Gastroesophageal sphincter (tissue), 4 donors: ENCODE results near the gene INSM1. TPM values are rescaled to one million over a fixed set of nuclear protein-coding genes. Genes with fewer than 3 reads are reported as not detected.

Experiments
- ATAC-seq: fragments of 150-250 bp; one replicate; pipeline ENCODE4 v1.9.1; 2016; ENCODE audit warnings: mild to moderate bottlenecking, moderate library complexity
- H3K27ac ChIP-seq, 4 donors: fragments of 200-600 bp; sonication (generic) in 3 of 4; 1 replicate in 3 of 4; 2 replicates in 1 of 4; pipeline ENCODE4 v1.5.1; 2016 to 2019
- H3K27me3 ChIP-seq: fragments of 200-600 bp; sonication (generic); one replicate; pipeline ENCODE4 v1.5.1; 2019
- H3K36me3 ChIP-seq, 2 donors: fragments of 200-600 bp; sonication (generic); one replicate each; pipeline ENCODE4 v1.5.1; 2019; ENCODE audit warnings: control low read depth in 1 of 2
- H3K4me1 ChIP-seq, 3 donors: fragments of 200-600 bp; sonication (generic); 1 replicate in 2 of 3; 2 replicates in 1 of 3; pipeline ENCODE4 v1.5.1; 2016 to 2019; ENCODE audit warnings: control low read depth in 2 of 3
- H3K4me3 ChIP-seq, 2 donors: fragments of 200-600 bp; sonication (generic); one replicate each; pipeline ENCODE4 v1.5.1; 2019; ENCODE audit warnings: mild to moderate bottlenecking in 1 of 2, moderate library complexity in 1 of 2
- H3K9me3 ChIP-seq, 3 donors: fragments of 200-600 bp; sonication (generic); one replicate each; pipeline ENCODE4 v1.5.1; 2017 to 2019; ENCODE audit warnings: control low read depth in 2 of 3
- EP300 ChIP-seq: sonication (generic); formaldehyde crosslinking; IDR thresholded peaks from one replicate; pipeline ENCODE4 v1.6.1; 2017; ENCODE audit warnings: antibody characterized with exemption, mild to moderate bottlenecking
- POLR2A ChIP-seq, 2 donors: fragments of 450-650 bp; IDR thresholded peaks; one replicate each; pipeline ENCODE4 v1.6.1; 2017; ENCODE audit warnings: antibody characterized with exemption in 2 of 2, mild to moderate bottlenecking in 2 of 2, moderate library complexity in 1 of 2
- POLR2AphosphoS5 ChIP-seq: sonication (generic); formaldehyde crosslinking; IDR thresholded peaks from one replicate; pipeline ENCODE4 v1.6.1; 2017; ENCODE audit warnings: antibody characterized with exemption
- WGBS, 2 donors: methylation state at CpG; one replicate each; pipeline ENCODE4 v1.1.5; 2018; ENCODE audit warnings: low coverage in 1 of 2; 5-methylcytosine and 5-hydroxymethylcytosine counted together
- total RNA-seq, 4 donors: library from RNA; depleted of rRNA; stranded (reverse); fragments of >200 nt; gene quantifications; one replicate each; pipeline ENCODE4 v1.1.0, GENCODE V29; 2016
- TF ChIP-seq, protein P1 (sequence below), 4 experiments: fragments of 200-600 bp in 2 of 4; fragments of 450-650 bp in 2 of 4; sonication (generic) in 1 of 4; IDR thresholded peaks; one replicate each; pipeline ENCODE4 v1.5.1; 2017 to 2019; ENCODE audit warnings: antibody characterized with exemption in 4 of 4, mild to moderate bottlenecking in 2 of 4, moderate library complexity in 2 of 4

The INSM1 gene
- total RNA-seq, 4 donors from 2014 or later = 0.15 TPM; not detected in 3

DNA sequence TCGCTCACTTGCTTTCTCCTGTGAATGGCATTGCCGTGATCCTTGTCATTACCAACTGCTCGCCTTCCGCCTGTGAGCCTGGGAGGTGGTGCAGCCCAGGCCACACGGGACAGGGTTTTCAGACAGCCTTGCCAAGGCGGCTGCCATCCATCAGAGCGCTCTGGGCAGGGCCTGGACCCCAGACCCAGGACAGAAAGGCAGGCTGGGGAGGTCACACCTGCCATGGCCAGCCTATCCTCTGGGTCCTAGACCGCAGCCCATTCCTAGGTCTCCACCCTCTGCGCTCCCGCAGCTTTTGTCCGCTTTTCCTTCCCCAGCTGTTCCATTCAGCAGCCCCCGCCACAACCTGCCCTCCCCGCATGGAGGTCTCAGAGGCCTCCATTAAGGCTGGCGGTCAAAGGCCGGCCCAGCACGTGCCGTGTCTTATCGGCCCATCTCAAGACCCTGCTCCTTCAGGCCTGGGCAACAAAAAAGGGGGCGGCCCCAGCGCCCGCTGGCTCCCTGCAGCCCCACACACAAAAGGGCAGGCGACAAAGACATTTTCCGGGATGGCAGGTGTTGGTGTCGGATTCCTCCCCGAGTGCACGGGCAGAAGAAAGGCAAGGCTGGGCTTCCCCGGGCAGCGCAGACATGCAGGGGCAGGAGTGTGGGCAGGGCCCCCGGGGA lies 28.1 kb downstream of the INSM1 start:
- H3K4me3 ChIP-seq = no peak overlapping the region
- peaks cover 0 to 66% of the 10 kb centered on the region in 2 donors for H3K36me3 ChIP-seq
- no peaks in the 10 kb centered on the region for H3K27me3 ChIP-seq
- TF ChIP-seq POLR2A (IDR thresholded peaks at IDR 0.05) = no peak
- TF ChIP-seq POLR2AphosphoS5 = no peak
- TF ChIP-seq EP300 = no peak
- TF ChIP-seq, protein P1, sequence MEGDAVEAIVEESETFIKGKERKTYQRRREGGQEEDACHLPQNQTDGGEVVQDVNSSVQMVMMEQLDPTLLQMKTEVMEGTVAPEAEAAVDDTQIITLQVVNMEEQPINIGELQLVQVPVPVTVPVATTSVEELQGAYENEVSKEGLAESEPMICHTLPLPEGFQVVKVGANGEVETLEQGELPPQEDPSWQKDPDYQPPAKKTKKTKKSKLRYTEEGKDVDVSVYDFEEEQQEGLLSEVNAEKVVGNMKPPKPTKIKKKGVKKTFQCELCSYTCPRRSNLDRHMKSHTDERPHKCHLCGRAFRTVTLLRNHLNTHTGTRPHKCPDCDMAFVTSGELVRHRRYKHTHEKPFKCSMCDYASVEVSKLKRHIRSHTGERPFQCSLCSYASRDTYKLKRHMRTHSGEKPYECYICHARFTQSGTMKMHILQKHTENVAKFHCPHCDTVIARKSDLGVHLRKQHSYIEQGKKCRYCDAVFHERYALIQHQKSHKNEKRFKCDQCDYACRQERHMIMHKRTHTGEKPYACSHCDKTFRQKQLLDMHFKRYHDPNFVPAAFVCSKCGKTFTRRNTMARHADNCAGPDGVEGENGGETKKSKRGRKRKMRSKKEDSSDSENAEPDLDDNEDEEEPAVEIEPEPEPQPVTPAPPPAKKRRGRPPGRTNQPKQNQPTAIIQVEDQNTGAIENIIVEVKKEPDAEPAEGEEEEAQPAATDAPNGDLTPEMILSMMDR (IDR thresholded peaks at IDR 0.05) = no peak
- 94% methylated on average over 7 of the region's 29 CpGs; no CpG with 5 or more reads in 1 of the 2 donors for WGBS, 2 donors
- H3K27ac ChIP-seq = no peak overlapping the region
- H3K9me3 ChIP-seq = no peaks in the 10 kb centered on the region
- H3K4me1 ChIP-seq = no peaks in the 10 kb centered on the region
- no peak for ATAC-seq

DNA sequence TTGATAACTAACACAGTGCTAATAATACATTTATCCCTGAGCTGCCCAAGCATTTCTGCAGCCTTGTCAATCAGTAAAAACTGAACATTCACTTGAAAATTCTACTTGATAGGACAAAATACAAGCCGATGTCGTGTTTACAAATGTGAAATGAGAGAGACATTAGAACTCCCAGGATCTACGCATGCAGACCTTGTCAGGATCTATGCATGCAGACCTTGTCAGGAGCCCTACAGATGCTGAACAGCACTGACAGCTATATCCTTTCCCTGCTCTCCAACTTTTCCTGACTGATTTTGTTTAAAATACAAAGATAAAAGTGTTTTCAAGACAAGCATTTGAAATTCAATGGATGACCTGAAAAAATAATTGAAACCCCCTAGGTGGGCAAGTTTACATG lies 28.9 kb downstream of the INSM1 start:
- TF ChIP-seq, protein P1 (IDR thresholded peaks at IDR 0.05) = no peak
- TF ChIP-seq POLR2A (IDR thresholded peaks at IDR 0.05) (no peak), EP300 (no peak), POLR2AphosphoS5 (no peak)
- WGBS, 2 donors = 89 to 93% methylated on average over 3 of the region's 3 CpGs
- peaks cover 0 to 60% of the 10 kb centered on the region in 2 donors for H3K36me3 ChIP-seq
- H3K4me1 ChIP-seq = no peaks in the 10 kb centered on the region
- H3K27me3 ChIP-seq = no peaks in the 10 kb centered on the region
- no peak overlapping the region for H3K27ac ChIP-seq
- ATAC-seq = no peak
- no peaks in the 10 kb centered on the region for H3K9me3 ChIP-seq
- no peak overlapping the region for H3K4me3 ChIP-seq

DNA sequence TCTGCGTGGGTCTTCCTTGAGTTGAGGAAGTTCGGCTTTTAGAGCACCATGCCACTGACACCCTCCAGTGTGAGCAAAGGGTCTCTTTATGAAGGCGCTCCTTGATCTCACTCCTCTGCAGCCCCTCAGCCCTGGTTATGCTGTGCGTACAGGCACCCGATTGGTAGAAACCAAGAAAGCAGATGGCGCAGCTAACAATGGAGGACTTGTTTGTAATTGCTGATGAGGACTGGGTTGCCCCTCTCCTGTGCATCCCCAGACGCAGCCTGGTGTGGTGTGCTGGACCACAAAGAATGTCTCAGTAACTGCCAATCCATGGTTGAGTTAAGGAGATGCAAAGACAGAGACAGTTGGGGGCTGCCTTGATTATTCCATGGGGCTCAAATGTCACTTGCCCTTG lies 30.2 kb downstream of the INSM1 start:
- H3K9me3 ChIP-seq = no peaks in the 10 kb centered on the region
- no peak overlapping the region for H3K4me3 ChIP-seq
- peaks cover 0 to 59% of the 10 kb centered on the region in 2 donors for H3K36me3 ChIP-seq
- 60 to 67% methylated on average over 1 of the region's 7 CpGs for WGBS, 2 donors
- TF ChIP-seq, protein P1 (IDR thresholded peaks at IDR 0.05) = no peak
- no peak for TF ChIP-seq POLR2AphosphoS5
- no peak for TF ChIP-seq EP300
- TF ChIP-seq POLR2A (IDR thresholded peaks at IDR 0.05) = no peak
- H3K4me1 ChIP-seq = no peaks in the 10 kb centered on the region
- no peak for ATAC-seq
- no peaks in the 10 kb centered on the region for H3K27me3 ChIP-seq
- no peak overlapping the region for H3K27ac ChIP-seq

DNA sequence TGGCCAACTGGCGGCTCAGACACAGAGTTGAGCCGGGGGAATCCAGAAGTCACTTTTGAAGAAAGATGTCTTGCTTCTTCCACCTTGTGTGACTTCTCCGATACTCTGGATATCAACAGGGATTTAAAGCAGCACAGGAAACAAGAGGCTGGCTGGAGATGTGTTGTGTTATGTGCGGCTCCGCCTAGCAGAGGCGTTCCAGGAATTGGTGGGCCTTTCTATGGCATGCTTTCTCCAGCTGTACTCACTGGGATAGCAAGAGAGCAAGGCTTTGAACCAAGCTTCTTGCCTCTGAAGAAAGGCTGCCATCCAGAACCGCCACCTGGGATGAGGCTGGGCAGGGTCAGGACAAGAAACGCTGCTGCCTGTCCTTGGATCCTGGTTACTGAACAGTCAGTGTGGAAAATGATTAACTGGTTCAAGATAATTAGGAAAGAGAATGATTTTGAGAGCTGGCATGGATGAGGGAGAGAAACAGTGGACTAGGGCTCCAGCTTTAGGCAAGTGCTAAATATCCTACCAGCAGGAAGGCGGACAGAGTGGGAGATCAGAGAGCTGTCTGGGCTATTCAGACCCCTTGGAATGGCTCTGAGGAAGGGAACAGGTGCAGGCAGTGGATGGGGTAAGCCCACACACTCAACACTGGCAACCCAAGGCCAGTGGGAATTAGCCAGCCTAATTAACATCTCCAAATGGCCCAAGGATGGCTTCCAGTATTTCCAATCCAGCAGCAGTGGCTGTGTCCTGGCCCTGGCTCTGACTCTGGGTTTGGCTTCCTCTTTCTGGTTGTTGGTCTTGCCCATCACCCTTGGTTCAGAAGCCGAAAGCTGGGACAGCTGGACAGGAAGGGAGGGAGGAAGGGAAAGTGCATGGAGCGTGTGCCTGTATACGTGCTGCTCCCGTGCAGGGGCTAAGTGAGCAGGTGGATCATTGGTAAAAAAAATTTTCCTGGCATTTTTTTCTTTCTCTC lies 31.9 kb downstream of the INSM1 start:
- TF ChIP-seq POLR2AphosphoS5 = no peak
- TF ChIP-seq EP300 = no peak
- no peak for TF ChIP-seq POLR2A (IDR thresholded peaks at IDR 0.05)
- TF ChIP-seq, protein P1 (IDR thresholded peaks at IDR 0.05) = no peak
- Histone ChIP-seq H3K9me3 (no peaks in the 10 kb centered on the region), H3K36me3 (peaks cover 0 to 63% of the 10 kb centered on the region in 2 donors), H3K4me1 (no peaks in the 10 kb centered on the region), H3K27me3 (no peaks in the 10 kb centered on the region), H3K4me3 (no peak overlapping the region), H3K27ac (no peak overlapping the region)
- WGBS, 2 donors = 82 to 96% methylated on average over 4 to 6 of the region's 13 CpGs
- no peak for ATAC-seq
